Pancreas (tissue), 10 donors: Measurements from ENCODE around the gene IFT57. TPM values are rescaled to one million over a fixed set of nuclear protein-coding genes. Genes with fewer than 3 reads are reported as not detected.

Experiments used
- ATAC-seq, 4 donors: fragments of 200-7000 bp; cut with Tn5 transposase; one replicate each; pipeline versions ENCODE4 v1.8.0 to v1.9.1; 2020; ENCODE audit warnings: mild to moderate bottlenecking in 4 of 4, moderate library complexity in 4 of 4
- DNase-seq, 6 donors: peaks; one replicate each; pipeline ENCODE4 v3.0.0-alpha.2; 2020
- FAIRE-seq: peaks from 2 replicates; lab custom pipeline; 2012; peaks lifted over from hg19 to GRCh38; lab: Jason Lieb, UNC
- H3K27ac ChIP-seq, 4 donors: fragments of 200-600 bp; sonication (generic); 1 replicate in 3 of 4; 2 replicates in 1 of 4; pipeline versions ENCODE4 v1.5.0 to v1.8.0; 2020
- H3K27me3 ChIP-seq, 4 donors: fragments of 200-600 bp; one replicate each; pipeline ENCODE4 v1.8.0; 2021
- H3K36me3 ChIP-seq, 3 donors: fragments of 200-600 bp; sonication (generic) in 1 of 3; one replicate each; pipeline versions ENCODE4 v1.5.0 to v1.8.0; 2020 to 2021
- H3K4me1 ChIP-seq, 3 donors: fragments of 200-600 bp; one replicate each; pipeline ENCODE4 v1.8.0; 2021
- H3K4me3 ChIP-seq, 4 donors: fragments of 200-600 bp; sonication (generic) in 2 of 4; one replicate each; pipeline versions ENCODE4 v1.5.0 to v1.8.0; 2020 to 2021
- H3K9me3 ChIP-seq, 4 donors: fragments of 200-600 bp; one replicate each; pipeline ENCODE4 v1.8.0; 2021
- WGBS, 2 donors: extraction: QIAGEN DNeasy Blood & Tissue Kit; methylation state at CpG; one replicate each; pipeline ENCODE4 v1.1.7; 2013; 5-methylcytosine and 5-hydroxymethylcytosine counted together
- intact Hi-C, 3 donors: fragments of 100-400 bp; cut with DNase I; formaldehyde crosslinking; loops; one replicate each; pipeline versions ENCODE4 v1.11.1 to v1.14.2; 2022
- polyA plus RNA-seq, 2 donors: library from polyadenylated mRNA; stranded (reverse); fragments of 200-250 nt; gene quantifications; one replicate each; pipeline ENCODE4 v1.2.3, GENCODE V29; 2013
- total RNA-seq, 6 donors: library from RNA; stranded (reverse); fragmentation: NEBNext Ultra II Directional in 4 of 6; extraction: Animal tissue kit (Norgen Biotek cat#: 25700) in 4 of 6; gene quantifications; one replicate each; pipeline versions ENCODE4 v1.2.1 to v1.2.4, GENCODE V29; 2021 to 2023
- TF ChIP-seq, protein P1 (sequence below), 4 donors: fragments of 200-600 bp; sonication (generic) in 3 of 4; IDR thresholded peaks; one replicate each; pipeline versions ENCODE4 v1.5.0 to v1.8.0; 2021; ENCODE audit warnings: antibody characterized with exemption in 4 of 4
- donor health status: healthy with polysubstance abuse.
- donor health status: DM: no; HTN: no; CAD: no; lungs with moderate emphysema.
- donor health status: DM: no; HTN: no; CAD: no.
- donor health status: control.
- donor health status: control.
- donor health status: Bipolar disorder and iron deficiency.
- donor health status: DM: yes; HTN: yes; CAD: no.
- donor health status: DM: no; HTN: no; CAD: no.
- donor health status: DM: no; HTN: no; CAD: no.
- donor health status: DM: yes; HTN: yes; CAD: no.

Gene IFT57
- total and polyA plus RNA-seq, 8 donors: 10.4 to 40.2 (median 30.3) TPM

DNA sequence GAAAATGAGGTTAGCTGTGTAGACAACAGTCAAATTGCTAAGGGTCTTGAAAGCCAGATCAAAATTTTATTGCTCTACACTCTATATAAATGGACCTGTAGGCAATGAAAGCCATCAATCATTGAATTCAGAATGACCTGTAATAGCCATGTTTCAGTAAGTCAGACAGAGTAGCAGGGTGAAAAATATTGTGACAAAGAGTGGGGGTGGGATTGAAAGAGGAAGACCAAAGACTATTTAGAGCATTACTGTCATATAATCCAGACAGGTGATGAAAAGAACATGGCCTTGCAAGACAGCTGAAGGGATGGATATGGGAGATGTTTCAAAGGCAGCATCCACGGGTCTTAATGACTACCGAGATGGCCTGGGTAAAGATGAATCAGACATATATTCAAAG is 22.2 kb downstream of the IFT57 start:
- Histone ChIP-seq H3K9me3 (no peaks in the 10 kb centered on the region), H3K4me1 (peaks cover 0 to 7% (median 0%) of the 10 kb centered on the region in 3 donors), H3K27me3 (no peaks in the 10 kb centered on the region), H3K36me3 (peaks cover 0 to 3% (median 0%) of the 10 kb centered on the region in 3 donors), H3K4me3 (no peak overlapping the region), H3K27ac (no peak overlapping the region)
- ATAC-seq (no peak), DNase-seq (no peak), FAIRE-seq (no peak)
- intact Hi-C loops: no loop called here
- WGBS, 2 donors: 97 to 98% methylated on average over 2 of the region's 2 CpGs
- TF ChIP-seq, protein P1, sequence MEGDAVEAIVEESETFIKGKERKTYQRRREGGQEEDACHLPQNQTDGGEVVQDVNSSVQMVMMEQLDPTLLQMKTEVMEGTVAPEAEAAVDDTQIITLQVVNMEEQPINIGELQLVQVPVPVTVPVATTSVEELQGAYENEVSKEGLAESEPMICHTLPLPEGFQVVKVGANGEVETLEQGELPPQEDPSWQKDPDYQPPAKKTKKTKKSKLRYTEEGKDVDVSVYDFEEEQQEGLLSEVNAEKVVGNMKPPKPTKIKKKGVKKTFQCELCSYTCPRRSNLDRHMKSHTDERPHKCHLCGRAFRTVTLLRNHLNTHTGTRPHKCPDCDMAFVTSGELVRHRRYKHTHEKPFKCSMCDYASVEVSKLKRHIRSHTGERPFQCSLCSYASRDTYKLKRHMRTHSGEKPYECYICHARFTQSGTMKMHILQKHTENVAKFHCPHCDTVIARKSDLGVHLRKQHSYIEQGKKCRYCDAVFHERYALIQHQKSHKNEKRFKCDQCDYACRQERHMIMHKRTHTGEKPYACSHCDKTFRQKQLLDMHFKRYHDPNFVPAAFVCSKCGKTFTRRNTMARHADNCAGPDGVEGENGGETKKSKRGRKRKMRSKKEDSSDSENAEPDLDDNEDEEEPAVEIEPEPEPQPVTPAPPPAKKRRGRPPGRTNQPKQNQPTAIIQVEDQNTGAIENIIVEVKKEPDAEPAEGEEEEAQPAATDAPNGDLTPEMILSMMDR (IDR thresholded peaks at IDR 0.05): no peak

DNA sequence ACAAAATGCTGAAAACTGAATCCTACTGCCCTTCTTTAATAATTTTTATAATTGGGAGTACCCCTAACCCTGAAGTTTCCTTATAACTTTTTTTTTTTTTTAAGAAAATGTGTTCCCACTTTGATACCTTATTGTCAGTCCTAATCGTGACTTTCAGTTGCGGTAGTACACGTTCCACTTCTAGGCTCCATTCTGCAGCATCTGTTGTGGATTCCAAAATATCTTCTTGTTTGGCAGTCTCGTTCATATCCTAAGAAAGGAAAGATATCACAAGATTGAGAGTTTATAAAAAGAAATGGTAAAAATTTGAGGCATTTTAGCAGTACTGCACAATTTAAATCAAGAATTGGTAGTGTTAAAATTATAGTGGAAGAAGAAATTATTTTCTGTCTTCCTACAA is 30.8 kb downstream of the IFT57 start:
- ATAC-seq (no peak), DNase-seq (no peak), FAIRE-seq (no peak)
- no peaks in the 10 kb centered on the region for H3K9me3 ChIP-seq
- TF ChIP-seq, protein P1 (IDR thresholded peaks at IDR 0.05): no peak
- H3K27ac ChIP-seq: no peak overlapping the region
- WGBS, 2 donors: 97 to 98% methylated on average over 4 of the region's 4 CpGs
- H3K4me1 ChIP-seq: peaks cover 0 to 11% (median 3%) of the 10 kb centered on the region in 3 donors
- H3K36me3 ChIP-seq: peaks cover 0 to 16% (median 0%) of the 10 kb centered on the region in 3 donors
- H3K27me3 ChIP-seq: no peaks in the 10 kb centered on the region
- intact Hi-C loops: no loop called here
- H3K4me3 ChIP-seq: no peak overlapping the region

DNA sequence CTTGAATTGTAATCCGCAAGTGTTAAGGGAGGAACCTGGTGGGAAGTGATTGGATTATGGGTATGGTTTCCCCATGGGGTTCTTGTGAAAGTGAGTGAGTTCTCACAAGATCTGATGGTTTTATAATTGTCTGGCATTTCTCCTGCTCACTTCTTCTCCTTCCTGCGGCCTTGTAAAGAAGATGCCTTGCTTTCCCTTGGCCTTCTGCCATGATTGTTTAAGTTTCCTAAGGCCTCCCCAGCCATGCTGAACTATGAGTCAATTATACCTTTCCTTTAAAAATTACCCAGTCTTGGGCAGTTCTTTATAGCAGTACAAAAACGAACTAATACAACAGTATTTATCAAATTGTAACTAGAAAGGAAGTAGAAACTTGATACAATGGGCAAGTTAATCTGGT is 31.9 kb downstream of the IFT57 start:
- no peaks in the 10 kb centered on the region for H3K9me3 ChIP-seq
- ATAC-seq: no peak
- FAIRE-seq: no peak
- no peak overlapping the region for H3K4me3 ChIP-seq
- DNase-seq: no peak
- peaks cover 0 to 11% (median 3%) of the 10 kb centered on the region in 3 donors for H3K4me1 ChIP-seq
- H3K27me3 ChIP-seq: no peaks in the 10 kb centered on the region
- intact Hi-C loops: no loop called here
- TF ChIP-seq, protein P1 (IDR thresholded peaks at IDR 0.05): no peak
- no peak overlapping the region for H3K27ac ChIP-seq
- H3K36me3 ChIP-seq: peaks cover 0 to 16% (median 0%) of the 10 kb centered on the region in 3 donors
- 89 to 92% methylated on average over 3 of the region's 3 CpGs for WGBS, 2 donors

DNA sequence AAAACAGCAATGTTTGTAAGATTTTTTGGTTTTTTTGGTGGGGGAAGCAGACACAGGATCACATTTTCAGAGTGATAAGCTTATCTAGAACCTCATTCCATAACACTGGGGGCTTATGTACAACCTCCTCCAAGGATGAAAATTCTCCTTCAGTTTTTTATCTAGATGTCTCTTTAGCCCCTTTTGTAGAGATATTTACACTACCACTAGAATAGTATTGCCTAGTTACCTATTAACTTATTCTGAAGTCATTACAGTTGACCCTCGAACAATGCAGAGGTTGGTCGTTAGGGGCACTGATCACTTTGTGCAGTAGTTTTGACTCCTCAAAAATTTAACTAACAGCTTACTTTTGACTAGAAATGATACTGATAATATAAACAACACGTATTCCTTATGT is 32.8 kb downstream of the IFT57 start:
- TF ChIP-seq, protein P1 (IDR thresholded peaks at IDR 0.05): no peak
- Histone ChIP-seq H3K27me3 (no peaks in the 10 kb centered on the region), H3K9me3 (no peaks in the 10 kb centered on the region), H3K4me1 (peaks cover 0 to 11% (median 3%) of the 10 kb centered on the region in 3 donors), H3K27ac (no peak overlapping the region), H3K4me3 (no peak overlapping the region), H3K36me3 (peaks cover 0 to 16% (median 0%) of the 10 kb centered on the region in 3 donors)
- 54 to 64% methylated on average over 3 of the region's 3 CpGs for WGBS, 2 donors
- no peak for ATAC-seq
- FAIRE-seq: no peak
- intact Hi-C loops: no loop called here
- DNase-seq: no peak

DNA sequence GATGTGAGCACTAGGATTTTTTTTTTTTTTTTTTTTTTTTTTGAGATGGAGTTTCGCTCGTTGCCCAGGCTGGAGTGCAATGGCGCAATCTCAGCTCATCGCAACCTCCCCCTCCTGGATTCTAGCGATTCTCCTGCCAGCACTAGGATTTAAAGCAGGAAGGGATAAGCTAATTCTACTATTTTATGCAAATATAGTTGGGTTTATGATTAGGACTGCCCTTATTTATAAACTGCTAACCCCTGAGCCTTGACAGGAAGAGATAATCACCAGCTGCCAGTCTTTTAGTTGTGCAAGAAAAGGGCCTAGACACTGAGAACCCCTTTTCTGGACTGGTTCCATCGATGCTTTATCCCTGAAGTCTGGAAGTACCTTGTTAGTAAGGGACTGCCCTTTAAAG is 36.7 kb downstream of the IFT57 start:
- TF ChIP-seq, protein P1 (IDR thresholded peaks at IDR 0.05): no peak
- intact Hi-C loops: no loop called here
- WGBS, 2 donors: 96 to 99% methylated on average over 6 of the region's 6 CpGs
- no peak overlapping the region for H3K4me3 ChIP-seq
- H3K4me1 ChIP-seq: peaks cover 3 to 11% (median 3%) of the 10 kb centered on the region in 3 donors
- no peaks in the 10 kb centered on the region for H3K9me3 ChIP-seq
- ATAC-seq (no peak), DNase-seq (no peak), FAIRE-seq (no peak)
- H3K36me3 ChIP-seq: peaks cover 0 to 8% (median 0%) of the 10 kb centered on the region in 3 donors
- no peak overlapping the region for H3K27ac ChIP-seq
- no peaks in the 10 kb centered on the region for H3K27me3 ChIP-seq
